ENCODE measurements around the gene DTYMK.
A peak's percentile ranks its signal among the peaks of the same experiment; 100 is the strongest.

Gene DTYMK

DNA sequence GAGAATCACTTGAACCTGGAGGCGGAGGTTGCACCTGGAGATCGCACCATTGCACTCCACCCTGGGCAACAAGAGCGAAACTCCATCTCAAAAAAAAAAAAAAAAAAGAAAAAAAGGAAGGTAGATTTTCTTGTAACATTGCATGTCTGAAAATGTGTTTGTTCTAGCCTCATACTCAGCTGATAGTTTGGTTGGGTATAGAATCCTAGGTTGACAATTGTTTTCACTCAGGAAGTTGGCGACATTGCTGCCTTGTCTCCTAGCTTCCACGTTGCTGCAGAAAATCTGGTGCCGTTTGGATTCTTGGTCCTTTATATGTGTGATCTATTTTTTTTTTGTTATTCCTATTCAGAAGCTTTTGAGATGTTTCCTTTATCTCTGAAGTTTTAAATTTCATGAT lies 19.9 kb upstream of the DTYMK start:
- no peak for DNase-seq (ENCODE audit: low read depth, low spot score)

DNA sequence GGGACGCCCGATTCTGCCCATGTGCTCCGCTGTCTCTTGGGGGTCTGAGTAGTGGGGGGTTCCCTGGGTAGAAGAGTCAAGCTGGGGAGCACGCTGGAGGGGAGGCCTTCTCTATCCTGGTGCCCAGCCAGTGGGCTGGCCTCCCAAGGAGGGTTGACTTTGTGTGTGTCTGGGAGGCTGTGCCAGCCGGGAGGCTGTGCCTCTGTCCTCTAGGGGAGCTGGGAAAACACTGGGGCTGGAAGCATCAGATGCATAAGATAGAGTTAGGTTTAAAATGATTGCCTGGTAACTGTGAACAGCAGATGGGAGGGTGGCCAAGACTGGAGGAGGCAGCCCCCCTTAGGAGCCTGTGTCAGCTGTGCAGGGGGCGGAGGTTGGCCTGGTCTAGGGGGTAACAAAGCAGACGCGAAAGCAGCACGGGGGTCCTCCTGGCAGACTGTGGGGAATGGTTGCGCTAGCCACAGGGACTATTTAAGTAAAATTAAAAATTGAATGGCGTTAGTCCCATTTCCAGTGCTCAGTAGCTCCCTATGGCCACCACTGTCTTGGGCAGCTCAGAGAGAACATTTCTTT lies 16.5 kb upstream of the DTYMK start:
- no peak for DNase-seq (ENCODE audit: low read depth, low spot score)

DNA sequence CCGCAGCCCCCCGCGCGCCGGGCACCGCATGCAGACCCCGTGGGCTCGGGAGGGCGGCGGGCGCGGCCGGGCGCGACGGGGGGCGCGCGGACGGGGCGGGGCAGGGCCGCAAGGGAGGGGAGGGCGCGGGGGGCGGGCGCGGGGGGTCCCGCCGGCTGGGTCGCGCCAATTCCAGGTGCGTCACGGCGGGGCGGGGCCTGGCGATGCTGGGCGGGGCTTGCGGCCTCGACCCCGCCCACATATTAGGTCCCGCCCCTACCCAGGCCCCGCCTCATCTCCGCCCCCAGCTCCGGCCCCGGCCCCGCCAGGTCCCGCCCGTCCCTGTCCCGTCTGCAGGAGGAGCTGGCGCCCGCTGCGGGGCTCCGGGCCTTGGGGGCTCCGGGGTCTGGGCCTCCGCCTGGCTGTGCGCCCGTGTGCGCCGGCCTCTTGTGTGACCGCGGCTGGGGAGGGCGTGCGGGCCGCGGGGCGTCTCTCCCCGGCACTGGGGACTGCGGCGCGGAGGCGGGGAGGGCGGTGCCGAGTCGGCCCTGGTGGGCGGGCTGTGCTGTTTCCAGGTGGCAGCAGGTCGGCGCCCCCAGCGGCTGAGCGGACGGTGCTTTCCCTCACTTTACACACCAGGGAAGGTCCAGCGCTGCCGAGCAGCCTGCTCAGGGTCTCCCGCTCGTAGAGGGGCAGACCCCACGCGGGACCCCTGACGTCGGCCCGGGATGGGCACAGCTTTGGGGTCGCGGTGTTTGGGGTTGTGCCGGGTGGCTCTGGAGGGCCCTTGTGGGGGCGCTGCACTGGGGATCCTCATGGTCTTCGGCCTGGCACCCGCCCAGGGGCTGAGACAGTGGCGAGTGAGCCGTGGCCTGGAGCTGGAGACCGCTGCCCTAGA lies 15.8 kb upstream of the DTYMK start:
- peak; percentile 93 for DNase-seq (ENCODE audit: low read depth, low spot score)

DNA sequence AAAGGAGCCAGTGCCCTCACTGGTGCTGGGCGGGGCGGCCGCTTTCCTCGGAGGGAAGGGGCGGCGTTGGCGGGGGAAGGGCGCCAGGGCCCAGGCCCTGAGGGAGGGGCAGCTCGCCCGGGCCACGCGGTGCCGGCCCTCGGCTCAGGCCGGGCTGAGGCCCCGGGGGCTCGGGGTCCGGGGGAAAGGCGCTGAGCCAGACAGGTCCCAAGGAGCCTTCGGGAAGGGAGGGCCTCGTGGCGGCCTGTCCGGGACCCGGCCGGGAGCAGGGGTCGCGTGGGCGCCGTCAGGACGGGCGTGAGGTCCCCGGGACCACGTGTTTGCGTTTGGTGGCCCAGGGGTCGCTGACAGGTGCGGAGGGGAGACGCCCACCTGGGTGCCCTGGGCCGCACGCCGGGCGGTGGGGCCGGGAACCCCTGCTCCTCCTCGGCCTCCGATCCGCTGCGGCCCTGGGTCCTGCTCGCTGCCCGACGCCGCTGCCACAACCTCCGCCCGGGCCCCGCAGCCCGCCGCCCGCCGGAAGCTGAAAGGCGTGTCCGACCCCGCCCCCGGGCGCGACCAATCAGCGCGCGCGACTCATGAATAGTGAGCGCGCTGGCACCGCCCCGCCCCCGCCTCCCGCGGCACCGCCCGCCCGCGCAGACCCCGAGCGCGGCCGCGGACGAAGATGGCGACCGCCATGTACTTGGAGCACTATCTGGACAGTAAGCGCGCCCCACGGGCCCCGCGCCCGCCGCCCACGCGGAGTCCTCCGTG lies 15.0 kb upstream of the DTYMK start, which contains the start of gene ING5:
TSS of gene ING5 (plus strand) at position 641 of the 756 bp plus-strand sequence. CDS start at position 668, 27 bp downstream.
- peak; percentile 91 for DNase-seq (ENCODE audit: low read depth, low spot score)

DNA sequence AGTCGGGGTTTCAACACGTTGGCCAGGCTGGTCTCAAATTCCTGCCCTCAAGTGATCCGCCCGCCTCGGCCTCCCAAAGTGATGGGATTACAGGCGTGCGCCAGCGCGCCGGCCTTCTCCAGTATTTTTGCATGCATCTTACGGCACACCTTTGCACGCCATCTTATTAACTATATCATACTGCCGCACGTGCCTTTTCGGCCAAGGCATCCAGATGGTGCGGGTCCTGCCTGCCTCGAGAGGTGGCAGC lies 14.5 kb upstream of the DTYMK start:
- DNase-seq (ENCODE audit: low read depth, low spot score), result no peak

DNA sequence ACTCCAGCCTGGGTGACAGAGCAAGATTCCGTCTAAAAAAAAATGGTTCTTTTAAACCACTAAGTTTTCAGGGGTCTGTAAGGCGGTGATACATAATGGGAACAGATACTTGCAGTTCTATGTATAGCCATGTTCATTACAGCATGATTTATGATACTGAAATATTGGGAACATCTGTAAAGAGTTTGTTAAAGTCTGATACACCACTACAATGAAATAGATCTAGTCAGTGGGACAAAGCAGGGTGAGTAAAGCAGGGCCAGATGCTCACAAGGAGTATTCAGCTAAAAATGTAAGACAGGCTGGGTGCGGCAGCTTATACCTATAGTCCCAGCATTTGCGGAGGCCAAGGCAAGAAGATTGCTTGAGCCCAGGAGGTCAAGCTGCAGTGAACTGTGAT lies 9.0 kb upstream of the DTYMK start:
- no peak for DNase-seq (ENCODE audit: low read depth, low spot score)

DNA sequence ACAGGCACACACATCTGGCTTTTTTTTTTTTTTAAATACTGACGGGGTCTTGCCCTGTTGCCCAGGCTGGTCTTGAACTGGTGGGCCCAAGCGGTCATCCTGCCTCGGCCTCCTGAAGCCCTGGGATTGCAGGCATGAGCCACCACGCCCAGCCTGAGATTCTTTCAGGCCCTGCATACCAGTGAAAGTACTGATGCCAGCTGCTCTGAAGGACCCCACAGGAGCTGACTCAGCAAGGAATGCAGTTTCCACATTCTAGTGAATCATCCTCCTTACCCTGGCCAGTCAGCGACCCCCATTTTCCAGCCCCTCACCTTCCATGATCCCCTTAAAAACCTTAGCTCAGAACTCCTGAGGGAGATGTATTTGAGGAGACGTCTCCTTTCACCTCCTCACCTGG lies 5.8 kb upstream of the DTYMK start:
- no peak for DNase-seq (ENCODE audit: low read depth, low spot score)

DNA sequence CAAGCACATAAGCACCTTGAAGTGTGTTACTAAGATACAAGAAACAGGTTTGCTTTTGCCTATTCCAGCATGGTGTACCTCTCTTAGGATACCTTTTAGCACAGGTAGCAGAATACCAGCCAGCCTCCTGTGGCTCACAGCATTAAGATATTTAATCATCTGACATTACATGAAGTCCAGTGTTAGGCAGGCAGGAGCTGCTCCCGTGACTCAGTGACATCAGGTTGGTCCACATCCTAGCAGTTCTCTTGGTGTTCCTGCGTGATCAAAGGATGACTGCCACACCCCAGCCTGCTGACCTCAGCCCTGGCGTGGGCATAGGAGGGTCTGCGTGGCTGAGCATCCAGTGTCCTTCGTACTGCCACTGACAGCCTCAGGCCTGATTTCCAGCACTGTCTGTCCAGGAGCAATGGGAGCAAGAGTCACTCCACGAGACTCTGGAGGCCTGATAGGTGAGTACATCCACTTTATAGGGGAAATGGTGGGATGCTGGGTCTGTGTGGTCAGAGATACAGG lies 3.6 kb upstream of the DTYMK start:
- no peak for DNase-seq (ENCODE audit: low read depth, low spot score)

DNA sequence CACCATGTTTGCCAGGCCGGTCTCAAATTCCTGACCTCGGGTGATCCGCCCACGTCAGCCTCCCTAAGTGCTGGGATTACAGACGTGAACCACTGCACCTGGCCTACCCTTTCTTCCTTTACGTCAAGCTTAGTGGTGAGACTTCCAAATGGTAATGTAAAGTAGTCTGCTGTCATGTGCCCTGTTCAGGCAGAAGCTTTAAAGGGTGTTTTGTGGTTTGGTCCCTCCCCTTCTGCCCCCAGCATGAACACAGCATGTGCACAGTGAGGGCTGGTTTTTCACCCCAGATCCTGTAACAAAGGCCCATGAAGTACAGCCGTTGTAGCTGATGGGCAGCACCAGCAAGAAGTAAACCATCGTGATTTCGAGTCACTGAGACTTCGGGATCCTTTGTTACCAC lies 2.7 kb upstream of the DTYMK start:
- DNase-seq (ENCODE audit: low read depth, low spot score), result no peak

DNA sequence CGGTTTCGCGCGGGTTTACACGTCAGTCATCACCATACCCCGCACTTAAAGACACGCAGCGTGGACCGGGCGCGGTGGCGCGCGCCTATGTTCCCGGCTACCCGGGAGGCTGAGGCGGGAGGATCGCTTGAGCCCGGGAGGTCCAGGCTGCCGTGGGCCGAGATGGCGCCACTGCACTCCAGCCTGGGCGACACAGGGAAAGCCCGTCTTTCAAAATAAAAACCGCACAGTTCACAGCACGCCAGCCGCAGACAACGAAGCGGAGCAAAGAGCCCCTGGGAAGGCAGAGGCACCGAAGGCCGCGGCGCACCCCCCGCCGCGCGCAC lies 328 bp downstream of the DTYMK start:
- DNase-seq (ENCODE audit: low read depth, low spot score), result no peak

DNA sequence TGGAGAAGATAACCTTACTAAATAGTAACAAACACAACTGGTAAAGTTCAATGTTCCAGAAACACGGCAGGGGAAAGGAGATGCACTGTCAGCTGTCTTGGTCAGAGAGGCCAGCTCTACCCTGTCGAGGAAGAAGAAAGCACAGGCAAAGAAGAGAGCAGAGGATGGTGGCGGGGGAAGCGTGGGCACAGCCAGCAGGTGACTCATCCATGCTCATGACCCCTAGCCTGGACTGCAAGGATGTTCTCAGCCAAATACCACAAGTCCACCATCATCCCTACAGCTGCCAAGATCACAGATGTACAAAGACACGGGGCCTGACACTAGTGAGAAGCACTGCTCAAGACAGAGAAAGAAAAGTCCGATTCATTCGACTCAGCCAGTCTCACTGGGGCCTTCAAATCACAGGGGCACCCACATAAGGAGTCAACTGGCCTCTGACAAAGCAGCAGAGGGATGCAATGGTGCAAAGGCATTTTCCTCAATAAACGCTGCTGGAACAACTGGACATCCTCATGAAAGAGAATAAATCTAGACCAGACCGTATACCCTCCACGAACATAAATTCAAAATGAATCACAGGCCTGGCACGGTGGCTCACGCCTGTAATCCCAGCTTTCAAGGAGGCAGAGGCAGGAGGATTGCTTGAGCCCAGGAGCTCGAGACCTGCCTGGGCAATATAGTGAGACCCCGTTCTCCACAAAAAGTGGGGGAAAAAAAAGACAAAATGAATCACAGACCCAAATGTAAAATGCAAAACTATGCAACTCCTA lies 5.6 kb downstream of the DTYMK start:
- no peak for DNase-seq (ENCODE audit: low read depth, low spot score)

DNA sequence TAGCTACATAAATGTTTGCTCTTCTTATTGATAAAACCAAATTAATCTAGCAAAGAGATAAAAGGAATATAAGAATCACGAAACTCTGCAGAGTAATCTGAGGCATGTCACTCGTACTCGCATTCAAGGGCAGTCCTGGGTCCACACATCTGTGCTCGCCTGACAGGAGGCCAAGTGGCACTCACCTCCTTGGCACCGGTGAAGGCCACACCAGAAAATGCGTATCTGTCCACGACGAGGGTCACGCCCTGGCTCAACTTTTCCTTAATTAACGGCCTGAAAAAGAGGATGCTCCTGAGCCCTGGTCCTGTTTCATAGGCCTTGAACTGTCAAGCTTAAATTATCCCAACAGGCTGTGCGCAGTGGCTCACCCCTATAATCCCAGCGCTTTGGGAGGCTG lies 6.6 kb downstream of the DTYMK start:
- no peak for DNase-seq (ENCODE audit: low read depth, low spot score)

DNA sequence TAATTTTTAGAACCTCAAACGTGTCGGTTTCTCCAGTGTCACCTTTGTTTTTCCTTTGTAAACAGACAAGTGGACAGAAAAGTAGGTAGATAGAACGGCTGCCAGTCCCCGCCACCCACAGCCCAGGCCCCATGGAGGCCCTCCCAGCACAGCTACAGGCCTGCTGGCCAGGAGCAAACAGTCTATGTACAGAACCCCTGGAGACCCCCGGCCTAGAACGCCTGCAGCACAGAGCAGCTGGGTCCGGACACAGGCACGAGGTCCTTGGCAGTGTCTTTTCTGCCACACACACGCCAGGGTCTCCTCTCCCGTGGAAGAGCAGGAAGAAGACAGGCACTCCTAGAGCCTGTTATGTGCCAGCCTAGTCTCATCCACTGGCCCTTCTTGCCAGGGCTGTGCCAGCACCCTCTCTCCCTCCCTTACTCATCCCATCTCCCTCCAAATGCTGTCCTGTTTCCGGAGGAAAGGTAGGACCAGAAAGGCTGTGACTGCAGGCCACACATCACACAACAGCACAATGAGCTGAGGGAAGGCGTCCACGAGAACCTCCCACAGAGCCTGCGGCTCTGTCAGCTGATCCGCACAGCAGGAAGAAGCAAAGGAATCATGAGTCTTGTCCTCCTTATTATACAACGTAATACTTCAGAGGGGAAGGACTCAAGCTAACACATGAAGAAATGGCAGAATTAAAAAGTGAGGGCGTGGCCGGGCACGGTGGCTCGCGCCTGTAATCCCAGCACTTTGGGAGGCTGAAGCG lies 7.7 kb downstream of the DTYMK start:
- DNase-seq (ENCODE audit: low read depth, low spot score), result no peak

DNA sequence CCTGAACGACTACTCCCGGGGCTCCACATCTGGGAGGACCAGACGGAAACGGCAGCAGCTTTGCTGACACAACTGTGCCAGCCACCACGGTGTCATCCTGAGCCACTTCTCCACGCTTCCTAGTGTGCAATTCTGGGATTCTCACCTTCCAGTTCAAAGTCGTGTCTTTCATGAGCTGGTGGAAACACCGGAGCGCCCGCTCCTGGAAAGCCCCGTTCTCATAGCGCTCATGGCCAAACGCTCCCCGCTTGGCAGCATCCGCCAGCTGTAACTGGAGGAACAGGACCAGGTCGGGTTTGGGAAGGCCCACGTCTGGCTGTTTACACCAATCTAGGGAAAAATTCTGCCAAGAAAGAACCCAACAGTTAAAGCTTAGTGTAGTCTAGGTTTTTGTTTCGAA lies 8.3 kb downstream of the DTYMK start:
- no peak for DNase-seq (ENCODE audit: low read depth, low spot score)

DNA sequence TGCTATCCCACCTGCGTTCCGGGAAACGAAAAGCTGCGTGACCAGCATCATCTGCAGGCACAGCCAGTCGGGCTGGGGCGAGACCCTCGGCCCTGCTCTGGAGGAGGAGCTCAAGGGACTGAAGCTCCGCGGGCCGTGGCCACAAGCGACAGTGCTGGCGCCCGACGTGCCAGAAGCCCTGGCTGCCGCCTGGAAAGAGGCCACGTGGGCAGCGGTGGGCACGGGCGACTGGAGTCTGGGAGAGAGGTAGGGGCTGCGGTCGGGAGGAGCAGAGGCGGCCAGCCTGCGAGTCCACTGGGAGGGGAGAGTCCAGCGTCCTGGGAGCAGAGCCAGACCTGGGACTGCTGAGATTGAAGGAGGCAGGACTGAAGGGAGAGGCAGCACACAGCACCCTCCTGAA lies 9.2 kb downstream of the DTYMK start:
- no peak for DNase-seq (ENCODE audit: low read depth, low spot score)

DNA sequence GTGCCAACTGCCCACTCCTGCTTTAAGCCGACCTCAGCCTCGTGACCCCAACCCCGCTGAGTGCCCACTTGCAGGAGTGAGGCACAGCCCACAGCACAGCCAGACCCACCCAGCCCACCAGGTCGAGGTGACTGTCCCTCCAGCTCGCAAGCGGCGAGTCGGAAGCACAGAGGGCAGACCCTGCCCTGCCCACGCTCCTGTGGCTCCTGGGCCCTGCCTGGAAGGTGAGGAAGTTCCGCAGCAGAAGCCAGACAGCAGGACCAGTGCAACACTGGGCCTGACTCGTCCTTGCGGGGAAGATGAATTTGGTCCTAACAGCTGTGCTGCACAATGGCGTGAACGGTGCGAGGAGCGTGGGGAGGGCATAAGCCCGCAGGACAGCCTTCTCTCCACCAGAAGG lies 9.9 kb downstream of the DTYMK start:
- DNase-seq (ENCODE audit: low read depth, low spot score), result no peak

DNA sequence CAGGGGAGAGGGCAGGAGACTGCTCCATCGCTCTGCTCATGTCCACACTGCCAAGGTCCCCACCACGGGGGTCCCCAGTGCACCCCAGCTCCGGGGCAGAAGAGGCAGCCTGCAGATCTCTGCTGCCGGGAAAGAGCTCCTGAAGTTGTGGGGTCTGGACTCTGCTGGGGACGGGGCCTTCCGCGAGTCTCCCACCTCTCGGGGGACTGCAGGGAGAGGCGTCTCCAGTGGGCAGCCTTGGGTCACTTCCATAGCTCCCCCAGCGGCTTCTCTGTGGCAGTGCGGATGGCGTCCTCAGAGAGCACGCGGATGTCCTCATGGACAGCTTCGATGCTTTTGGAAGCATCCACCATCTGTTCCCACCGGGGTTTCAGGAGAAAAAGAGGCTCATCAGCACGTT lies 10.7 kb downstream of the DTYMK start:
- DNase-seq (ENCODE audit: low read depth, low spot score), result no peak

DNA sequence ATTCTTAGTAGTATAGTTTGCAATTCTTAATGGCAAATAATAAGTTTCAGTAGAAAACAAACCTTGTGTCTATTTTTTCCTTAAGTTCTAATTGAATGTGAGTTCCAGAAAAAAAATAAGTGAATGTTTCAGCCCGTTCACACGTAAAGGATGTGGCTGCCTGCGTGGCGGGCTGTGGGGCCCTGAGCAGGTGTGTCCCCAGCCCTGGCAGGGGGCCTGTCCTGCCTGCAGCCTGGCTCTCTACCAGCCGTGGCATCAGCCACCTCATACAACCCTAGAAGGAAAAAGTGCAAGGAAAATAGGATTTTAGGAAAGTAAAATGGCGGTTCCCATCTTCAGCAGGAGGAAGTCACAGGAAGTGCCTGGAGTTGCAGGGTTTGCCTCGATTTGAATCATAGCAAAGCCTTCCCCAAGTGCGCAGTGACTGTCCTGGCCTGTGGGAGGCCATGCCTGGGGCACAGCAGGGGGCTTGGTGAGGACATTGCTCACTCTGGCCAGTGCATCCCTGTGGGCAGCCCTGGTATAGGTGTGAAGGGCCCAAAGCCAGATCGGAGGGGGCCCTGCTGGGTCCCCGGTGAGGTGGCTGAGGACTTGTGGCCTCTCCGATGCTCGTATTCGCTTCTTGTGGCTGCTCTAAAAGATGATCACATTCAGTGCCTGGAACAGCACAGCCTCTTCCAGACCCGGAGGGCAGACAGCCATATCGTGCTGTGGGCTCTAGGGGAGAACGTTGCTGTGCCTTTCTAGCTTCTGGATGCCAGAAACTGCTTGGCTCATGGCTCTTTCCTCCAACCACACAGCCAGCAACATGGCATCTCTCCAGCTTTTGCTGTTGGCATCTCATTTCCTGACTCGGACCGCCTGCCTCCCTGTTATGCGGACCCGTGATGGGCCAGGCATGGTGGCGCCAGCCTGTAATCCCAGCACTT lies 12.6 kb downstream of the DTYMK start:
- DNase-seq (ENCODE audit: low read depth, low spot score), result peak; percentile 44

DNA sequence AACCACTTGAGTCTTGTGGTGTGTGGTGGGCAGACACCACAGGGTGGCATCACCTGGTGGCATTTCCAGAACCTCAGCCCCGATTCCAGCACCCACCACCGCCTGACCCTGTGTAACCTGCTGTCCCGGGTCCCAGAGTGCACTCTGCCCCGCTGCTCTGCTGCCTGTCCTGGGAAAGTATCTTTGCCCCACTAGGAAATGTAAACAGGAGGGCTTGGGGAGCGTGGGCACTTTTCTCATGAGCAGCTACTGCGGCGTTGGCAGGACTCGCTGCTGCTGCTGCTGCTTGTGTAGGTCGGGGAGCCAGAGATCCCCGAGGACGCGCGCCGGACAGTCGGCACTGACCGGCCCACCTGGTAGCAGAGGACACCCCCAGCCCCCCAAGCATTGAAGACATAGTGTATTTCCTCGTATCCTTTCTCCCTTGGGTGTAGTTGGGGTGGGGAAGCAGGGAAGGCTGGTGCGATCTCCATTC lies 13.4 kb downstream of the DTYMK start:
- no peak for DNase-seq (ENCODE audit: low read depth, low spot score)

Data from ELF-1 (cell line).